Esophagus mucosa (tissue), 1 donor: ENCODE measurements around the gene SANBR. TPM values are rescaled to one million over a fixed set of nuclear protein-coding genes. Genes with fewer than 3 reads are reported as not detected.

Source experiments
- ATAC-seq: fragments of 200-7000 bp; cut with Tn5 transposase; one replicate; pipeline ENCODE4 v1.9.1; 2020
- total RNA-seq: library from RNA; stranded (reverse); gene quantifications from one replicate; pipeline ENCODE4 v1.2.4, GENCODE V29; 2023
- donor health status: DM: yes; HTN: yes; CAD: no.

The SANBR gene
- total RNA-seq, 1 donor from 2014 or later = 5.3 TPM

DNA sequence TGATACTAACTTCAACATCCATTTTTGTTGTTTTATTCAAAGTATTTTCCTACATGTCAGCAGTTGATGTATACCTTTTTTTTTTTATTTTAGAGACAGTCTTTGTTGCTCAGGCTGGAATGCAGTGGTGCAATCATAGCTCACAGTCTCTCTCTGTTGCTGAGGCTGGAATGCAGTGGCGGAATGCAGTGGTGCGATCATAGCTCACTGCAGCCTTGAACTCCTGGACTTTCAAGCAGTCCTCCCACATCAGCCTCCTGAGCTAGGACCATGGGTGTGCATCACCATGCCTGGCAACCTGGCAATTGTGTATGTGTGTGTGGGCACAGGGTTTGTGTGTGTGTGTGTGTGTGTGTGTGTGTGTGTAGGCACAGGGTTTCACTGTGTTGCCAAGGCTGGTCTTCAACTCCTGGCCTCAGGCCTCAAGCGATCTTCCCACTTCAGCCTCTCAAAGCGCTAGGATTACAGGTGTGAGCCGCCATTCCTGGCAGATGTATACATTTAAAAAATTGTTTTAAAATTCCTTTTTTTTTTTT, 24.8 kb downstream of the SANBR start:
- ATAC-seq = peak; percentile 25

DNA sequence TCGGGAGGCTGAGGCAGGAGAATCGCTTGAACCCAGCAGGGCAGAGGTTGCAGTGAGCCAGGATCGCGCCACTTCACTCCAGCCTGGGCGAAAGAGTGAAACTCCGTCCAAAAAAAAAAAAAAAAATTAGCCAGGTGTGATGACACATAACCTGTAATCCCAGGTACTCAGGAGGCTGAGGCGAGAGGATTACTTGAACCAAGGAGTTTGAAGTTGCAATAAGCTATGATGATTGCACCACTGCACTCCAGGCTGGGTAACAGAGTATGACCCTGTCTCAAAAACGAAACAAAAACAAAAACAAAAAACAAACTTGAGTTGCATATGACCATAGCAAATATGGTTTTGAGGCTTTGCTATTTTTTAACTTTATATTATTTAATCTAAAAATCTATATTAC, 25.8 kb downstream of the SANBR start:
- peak; percentile 49 for ATAC-seq

GRCh38 chr2:61096438-61096837, 30.8 kb downstream of the SANBR start:
- ATAC-seq = no peak

- no peak for ATAC-seq
These were observed 35.1 kb downstream of the SANBR start for GRCh38 chr2:61100801-61101200.

DNA sequence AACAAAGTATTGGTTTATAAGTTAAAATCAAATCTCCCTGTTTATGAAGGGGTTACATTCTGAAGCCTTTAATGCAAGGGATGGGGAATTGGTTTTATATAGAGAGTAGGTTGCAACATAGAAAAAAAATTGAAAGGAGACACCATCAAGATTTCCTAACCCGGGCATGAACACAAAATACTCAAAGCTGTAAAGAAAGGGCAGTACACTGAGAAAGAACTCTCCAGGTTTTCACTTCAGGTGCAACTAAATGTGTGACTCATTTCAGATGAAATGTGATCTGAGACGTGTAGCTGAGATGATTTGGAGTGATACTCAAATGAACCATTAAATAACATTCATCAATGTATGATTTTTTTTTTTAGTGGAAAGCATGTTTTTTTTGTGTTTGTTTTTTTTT, 43.6 kb downstream of the SANBR start:
- ATAC-seq = no peak

- ATAC-seq = no peak
These were observed 46.0 kb downstream of the SANBR start for GRCh38 chr2:61111708-61112107.

DNA sequence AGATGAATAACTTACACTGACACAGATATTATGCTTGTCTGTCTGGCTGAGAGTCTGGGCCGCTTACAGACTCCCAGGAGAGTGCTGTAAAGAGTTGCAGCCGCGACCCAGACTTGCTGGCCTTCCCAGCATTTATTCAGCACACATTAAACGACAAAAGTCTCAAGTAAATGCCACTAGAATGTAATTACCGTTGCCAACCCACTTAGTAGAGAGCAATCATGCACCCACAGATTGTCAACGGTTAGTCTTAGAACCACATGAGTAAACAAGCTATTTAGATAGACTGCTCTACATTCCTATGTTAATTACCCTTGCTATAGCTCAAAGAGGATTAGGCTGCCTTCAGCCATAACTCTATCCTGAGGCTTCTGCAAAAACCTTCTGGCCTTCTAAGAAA, 48.5 kb downstream of the SANBR start:
- ATAC-seq = no peak

Other genes starting within 250 kb of the SANBR start
- gene REL, start 184.3 kb upstream of the SANBR start, total RNA-seq = 19.8 TPM
- 20.4 TPM for gene PEX13, start 48.2 kb upstream of the SANBR start, total RNA-seq
- gene PUS10, start 47.6 kb upstream of the SANBR start, total RNA-seq = 3.4 TPM
- gene C2orf74, start 96.3 kb downstream of the SANBR start, total RNA-seq = 2.9 TPM